Loucy (cell line): ENCODE measurements around the gene ITGB8.

Source experiments
- H2AFZ ChIP-seq: fragments of 200-600 bp; sonication (generic); 2 replicates; pipeline ENCODE4 v1.6.0; 2016; ENCODE audit warnings: antibody characterized with exemption, mild to moderate bottlenecking, low read length, moderate library complexity
- H3F3A ChIP-seq: fragments of 200-600 bp; 2 replicates; pipeline ENCODE4 v1.6.0; 2016; ENCODE audit warnings: antibody characterized with exemption, low read depth, mild to moderate bottlenecking
- H3K27me3 ChIP-seq: fragments of 200-600 bp; sonication (generic); 2 replicates; pipeline ENCODE4 v1.6.1; 2014; ENCODE audit warnings: low read length, mild to moderate bottlenecking; ENCODE audit not compliant: insufficient read depth, poor library complexity, severe bottlenecking
- H3K36me3 ChIP-seq: fragments of 200-600 bp; sonication (generic); 2 replicates; pipeline ENCODE4 v1.6.1; 2016; ENCODE audit warnings: low read length; ENCODE audit not compliant: insufficient read depth
- H3K4me1 ChIP-seq: fragments of 200-600 bp; sonication (generic); 2 replicates; pipeline ENCODE4 v1.5.1; 2014; ENCODE audit warnings: low read length, mild to moderate bottlenecking; ENCODE audit not compliant: insufficient read depth, poor library complexity, severe bottlenecking
- H3K4me2 ChIP-seq: fragments of 200-600 bp; sonication (generic); 2 replicates; pipeline ENCODE4 v1.6.0; 2014; ENCODE audit warnings: antibody characterized with exemption, low read length, low read depth, mild to moderate bottlenecking; ENCODE audit not compliant: poor library complexity, severe bottlenecking
- H3K4me3 ChIP-seq: fragments of 200-600 bp; sonication (generic); 2 replicates; pipeline ENCODE4 v1.5.1; 2014; ENCODE audit warnings: low read length, mild to moderate bottlenecking, mixed read lengths; ENCODE audit not compliant: poor library complexity, severe bottlenecking
- H3K79me2 ChIP-seq: fragments of 200-600 bp; sonication (generic); 2 replicates; pipeline ENCODE4 v1.6.1; 2014; ENCODE audit warnings: low read length; ENCODE audit not compliant: insufficient read depth
- H3K9ac ChIP-seq: fragments of 200-600 bp; sonication (generic); 2 replicates; pipeline ENCODE4 v1.6.0; 2014; ENCODE audit warnings: mild to moderate bottlenecking, low read depth, low read length, moderate library complexity; ENCODE audit not compliant: poor library complexity, severe bottlenecking
- H3K9me2 ChIP-seq: fragments of 200-600 bp; sonication (generic); replicated peaks from 2 replicates; pipeline ENCODE4 v1.6.1; 2016; ENCODE audit warnings: low read depth, low read length, mixed read lengths
- H3K9me3 ChIP-seq: fragments of 200-600 bp; sonication (generic); 2 replicates; pipeline ENCODE4 v1.6.1; 2014; ENCODE audit warnings: mild to moderate bottlenecking, antibody characterized with exemption, low read length, low read depth; ENCODE audit not compliant: insufficient read depth
- H4K20me1 ChIP-seq: fragments of 200-600 bp; sonication (generic); 2 replicates; pipeline ENCODE4 v1.6.0; 2014; ENCODE audit warnings: antibody characterized with exemption, low read length, mild to moderate bottlenecking; ENCODE audit not compliant: insufficient read depth, poor library complexity, severe bottlenecking
- EZH2phosphoT487 ChIP-seq: fragments of 200-600 bp; IDR thresholded peaks from 2 replicates; pipeline ENCODE4 v1.6.1; 2018; ENCODE audit warnings: antibody characterized with exemption, mild to moderate bottlenecking, moderate library complexity, borderline replicate concordance
- TF ChIP-seq, protein P1 (sequence below): fragments of 200-600 bp; sonication (generic); conservative IDR thresholded peaks from 2 replicates; pipeline ENCODE4 v1.5.1; 2014; ENCODE audit warnings: mild to moderate bottlenecking, antibody characterized with exemption, low read length

The ITGB8 gene

DNA sequence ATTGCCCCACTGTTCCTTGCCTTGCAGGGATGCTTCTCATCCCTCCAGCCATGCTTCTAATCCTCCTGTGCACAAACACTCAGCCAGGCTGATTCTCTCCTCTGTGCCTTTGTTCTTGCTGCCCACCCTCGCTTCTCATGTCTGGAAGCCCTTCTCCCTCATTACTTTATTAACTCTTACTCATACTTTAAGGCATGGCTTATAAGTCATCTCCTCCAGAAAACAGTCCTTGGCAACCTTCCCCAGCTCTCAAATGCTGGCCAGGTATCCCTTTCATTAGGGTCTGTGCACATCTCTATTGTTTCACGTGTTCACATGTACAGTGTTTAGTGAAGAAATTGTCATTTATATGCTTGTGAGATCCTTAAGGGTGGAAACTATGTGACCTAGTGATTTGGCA is 62.9 kb downstream of the ITGB8 start:
- Histone ChIP-seq H3K27me3 (no peaks in the 10 kb centered on the region), H3K36me3 (no peaks in the 10 kb centered on the region), H3K4me1 (peaks cover 18% of the 10 kb centered on the region), H3K4me3 (no peak overlapping the region), H2AFZ (0 out of 2 replicates have a peak overlapping the region, but pooled peaks have one; percentile 17), H3K9me3 (no peaks in the 10 kb centered on the region), H3K9me2 (no peaks in the 10 kb centered on the region), H3K4me2 (no peak overlapping the region), H3K9ac (no peak overlapping the region), H4K20me1 (no peaks in the 10 kb centered on the region), H3K79me2 (no peaks in the 10 kb centered on the region), H3F3A (no peaks in the 10 kb centered on the region)
- TF ChIP-seq, protein P1, sequence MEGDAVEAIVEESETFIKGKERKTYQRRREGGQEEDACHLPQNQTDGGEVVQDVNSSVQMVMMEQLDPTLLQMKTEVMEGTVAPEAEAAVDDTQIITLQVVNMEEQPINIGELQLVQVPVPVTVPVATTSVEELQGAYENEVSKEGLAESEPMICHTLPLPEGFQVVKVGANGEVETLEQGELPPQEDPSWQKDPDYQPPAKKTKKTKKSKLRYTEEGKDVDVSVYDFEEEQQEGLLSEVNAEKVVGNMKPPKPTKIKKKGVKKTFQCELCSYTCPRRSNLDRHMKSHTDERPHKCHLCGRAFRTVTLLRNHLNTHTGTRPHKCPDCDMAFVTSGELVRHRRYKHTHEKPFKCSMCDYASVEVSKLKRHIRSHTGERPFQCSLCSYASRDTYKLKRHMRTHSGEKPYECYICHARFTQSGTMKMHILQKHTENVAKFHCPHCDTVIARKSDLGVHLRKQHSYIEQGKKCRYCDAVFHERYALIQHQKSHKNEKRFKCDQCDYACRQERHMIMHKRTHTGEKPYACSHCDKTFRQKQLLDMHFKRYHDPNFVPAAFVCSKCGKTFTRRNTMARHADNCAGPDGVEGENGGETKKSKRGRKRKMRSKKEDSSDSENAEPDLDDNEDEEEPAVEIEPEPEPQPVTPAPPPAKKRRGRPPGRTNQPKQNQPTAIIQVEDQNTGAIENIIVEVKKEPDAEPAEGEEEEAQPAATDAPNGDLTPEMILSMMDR = no peak
- no peak for TF ChIP-seq EZH2phosphoT487

GRCh38 chr7:20394284-20394683 is 63.6 kb downstream of the ITGB8 start:
- H3K4me3 ChIP-seq = no peak overlapping the region
- H3K9me3 ChIP-seq = no peaks in the 10 kb centered on the region
- H3K4me1 ChIP-seq = peaks cover 16% of the 10 kb centered on the region
- H3K36me3 ChIP-seq = no peaks in the 10 kb centered on the region
- H3F3A ChIP-seq = no peaks in the 10 kb centered on the region
- no peak overlapping the region for H2AFZ ChIP-seq
- H3K27me3 ChIP-seq = no peaks in the 10 kb centered on the region
- no peak for TF ChIP-seq EZH2phosphoT487
- TF ChIP-seq, protein P1 = no peak
- H3K9ac ChIP-seq = no peak overlapping the region
- no peaks in the 10 kb centered on the region for H3K79me2 ChIP-seq
- no peaks in the 10 kb centered on the region for H4K20me1 ChIP-seq
- no peak overlapping the region for H3K4me2 ChIP-seq
- H3K9me2 ChIP-seq = no peaks in the 10 kb centered on the region

DNA sequence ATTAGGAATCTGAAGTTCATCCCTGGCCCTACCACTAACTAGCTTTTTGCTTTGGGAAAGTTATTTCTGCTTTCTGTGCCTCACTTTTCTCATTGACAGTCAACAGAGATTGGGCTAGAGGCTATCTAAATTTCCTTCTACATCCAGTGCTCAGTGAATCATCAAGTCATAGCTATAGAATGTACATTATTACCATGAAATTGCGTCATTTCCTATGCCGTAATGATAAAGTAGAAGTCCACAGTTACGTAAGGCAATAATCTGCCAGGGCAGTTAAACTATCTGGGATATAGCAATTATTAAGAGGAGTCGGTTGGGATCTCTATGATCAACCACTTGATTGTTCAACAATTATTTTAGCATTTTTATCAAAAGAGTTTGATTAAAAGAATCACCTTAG is 64.4 kb downstream of the ITGB8 start:
- H3K4me2 ChIP-seq = no peak overlapping the region

More for the DNA sequence above, 64.4 kb downstream of the ITGB8 start:
- no peaks in the 10 kb centered on the region for H3F3A ChIP-seq
- no peak overlapping the region for H3K4me3 ChIP-seq
- no peaks in the 10 kb centered on the region for H3K9me3 ChIP-seq
- no peaks in the 10 kb centered on the region for H3K36me3 ChIP-seq
- no peaks in the 10 kb centered on the region for H3K9me2 ChIP-seq
- no peak overlapping the region for H3K9ac ChIP-seq
- H3K79me2 ChIP-seq = no peaks in the 10 kb centered on the region
- peaks cover 10% of the 10 kb centered on the region for H3K4me1 ChIP-seq
- H4K20me1 ChIP-seq = no peaks in the 10 kb centered on the region
- no peak for TF ChIP-seq EZH2phosphoT487
- TF ChIP-seq, protein P1 = no peak
- H3K27me3 ChIP-seq = no peaks in the 10 kb centered on the region
- no peak overlapping the region for H2AFZ ChIP-seq
